Nephron (organoid): Measurements from ENCODE around the gene AANAT.

Experiments used
- H3K27ac Mint-ChIP-seq, 3 experiments: 2 replicates each; pipeline ENCODE4 v1.8.0; 2020; ENCODE audit warnings: mixed read lengths in 3 of 3, mild to moderate bottlenecking in 2 of 3, moderate library complexity in 1 of 3
- H3K27me3 Mint-ChIP-seq: 2 replicates; pipeline ENCODE4 v1.8.0; 2021; ENCODE audit warnings: low read depth, mild to moderate bottlenecking, moderate library complexity, mixed read lengths
- H3K36me3 Mint-ChIP-seq: 2 replicates; pipeline ENCODE4 v1.8.0; 2020; ENCODE audit warnings: low read depth, mixed read lengths
- H3K4me1 Mint-ChIP-seq: 2 replicates; pipeline ENCODE4 v1.8.0; 2020; ENCODE audit warnings: mixed read lengths
- H3K4me3 Mint-ChIP-seq, 3 experiments: 2 replicates each; pipeline ENCODE4 v1.8.0; 2020; ENCODE audit warnings: mild to moderate bottlenecking in 3 of 3, mixed read lengths in 3 of 3, moderate library complexity in 2 of 3
- H3K9me3 Mint-ChIP-seq: 2 replicates; pipeline ENCODE4 v1.8.0; 2020; ENCODE audit warnings: mixed read lengths
- TF ChIP-seq, protein P1 (sequence below), 3 experiments: fragments of 200-600 bp; sonication (generic); IDR thresholded peaks; one replicate each; pipeline ENCODE4 v1.5.0; 2021; ENCODE audit warnings: antibody characterized with exemption in 3 of 3; ENCODE audit not compliant: unreplicated experiment in 3 of 3

Gene AANAT

GRCh38 chr17:76432712-76433336 is 34.6 kb upstream of the AANAT start:
- TF ChIP-seq, protein P1, sequence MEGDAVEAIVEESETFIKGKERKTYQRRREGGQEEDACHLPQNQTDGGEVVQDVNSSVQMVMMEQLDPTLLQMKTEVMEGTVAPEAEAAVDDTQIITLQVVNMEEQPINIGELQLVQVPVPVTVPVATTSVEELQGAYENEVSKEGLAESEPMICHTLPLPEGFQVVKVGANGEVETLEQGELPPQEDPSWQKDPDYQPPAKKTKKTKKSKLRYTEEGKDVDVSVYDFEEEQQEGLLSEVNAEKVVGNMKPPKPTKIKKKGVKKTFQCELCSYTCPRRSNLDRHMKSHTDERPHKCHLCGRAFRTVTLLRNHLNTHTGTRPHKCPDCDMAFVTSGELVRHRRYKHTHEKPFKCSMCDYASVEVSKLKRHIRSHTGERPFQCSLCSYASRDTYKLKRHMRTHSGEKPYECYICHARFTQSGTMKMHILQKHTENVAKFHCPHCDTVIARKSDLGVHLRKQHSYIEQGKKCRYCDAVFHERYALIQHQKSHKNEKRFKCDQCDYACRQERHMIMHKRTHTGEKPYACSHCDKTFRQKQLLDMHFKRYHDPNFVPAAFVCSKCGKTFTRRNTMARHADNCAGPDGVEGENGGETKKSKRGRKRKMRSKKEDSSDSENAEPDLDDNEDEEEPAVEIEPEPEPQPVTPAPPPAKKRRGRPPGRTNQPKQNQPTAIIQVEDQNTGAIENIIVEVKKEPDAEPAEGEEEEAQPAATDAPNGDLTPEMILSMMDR (IDR thresholded peaks at IDR 0.05; ENCODE audit: unreplicated experiment in 3 of 3): peak; percentile 26 to 36 (median 34)
- Mint-ChIP-seq H3K27me3 (no peaks in the 10 kb centered on the region), H3K9me3 (no peaks in the 10 kb centered on the region), H3K4me1 (peaks cover 19% of the 10 kb centered on the region), H3K36me3 (peaks cover 11% of the 10 kb centered on the region), H3K27ac (no peak overlapping the region), H3K4me3 (no peak overlapping the region)

DNA sequence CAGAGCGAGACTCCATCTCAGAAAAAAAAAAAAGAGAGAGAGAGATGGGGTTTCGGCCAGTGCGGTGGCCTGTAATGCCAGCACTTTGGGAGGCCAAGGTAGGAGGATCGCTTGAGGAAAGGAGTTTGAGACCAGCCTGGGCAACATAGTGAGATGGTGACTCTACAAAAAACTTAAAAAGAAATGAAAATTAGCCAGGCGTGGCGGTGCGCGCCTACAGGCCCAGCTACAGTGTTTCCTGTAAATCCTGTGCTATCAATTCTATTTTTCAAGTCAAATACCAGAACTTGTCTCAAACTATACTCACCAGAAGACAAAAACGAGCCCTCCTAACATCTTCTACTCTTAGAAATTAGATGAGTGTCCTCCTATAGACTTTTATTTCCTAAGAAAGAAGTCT is 33.7 kb upstream of the AANAT start:
- no peaks in the 10 kb centered on the region for H3K9me3 Mint-ChIP-seq
- H3K4me1 Mint-ChIP-seq: peaks cover 11% of the 10 kb centered on the region

DNA sequence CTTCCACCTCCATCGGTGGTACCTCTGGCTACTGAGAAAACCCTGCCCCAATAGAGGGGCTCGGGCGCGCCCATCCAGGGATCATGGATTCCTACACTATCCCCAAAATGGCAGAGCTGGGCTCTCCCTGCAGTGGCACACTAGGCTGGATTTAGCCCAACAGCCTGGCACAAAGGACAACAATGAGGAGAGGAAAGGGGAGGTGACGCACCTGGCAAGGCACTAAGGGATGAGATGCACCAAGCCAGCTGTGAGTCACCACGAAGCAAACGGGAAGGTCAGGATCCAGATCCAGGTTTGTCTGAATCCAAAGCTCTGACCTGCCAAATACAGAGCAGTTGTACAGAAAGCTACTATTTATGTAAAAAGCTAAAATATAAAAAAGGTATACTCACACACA is 32.5 kb upstream of the AANAT start:
- TF ChIP-seq, protein P1 (IDR thresholded peaks at IDR 0.05; ENCODE audit: unreplicated experiment in 3 of 3): no peak
- H3K4me1 Mint-ChIP-seq: peaks cover 11% of the 10 kb centered on the region
- H3K27ac Mint-ChIP-seq: no peak overlapping the region
- no peak overlapping the region for H3K4me3 Mint-ChIP-seq
- no peaks in the 10 kb centered on the region for H3K9me3 Mint-ChIP-seq
- H3K27me3 Mint-ChIP-seq: no peaks in the 10 kb centered on the region
- peaks cover 11% of the 10 kb centered on the region for H3K36me3 Mint-ChIP-seq

More for the DNA sequence above, 33.7 kb upstream of the AANAT start:
- H3K27me3 Mint-ChIP-seq: no peaks in the 10 kb centered on the region
- TF ChIP-seq, protein P1 (IDR thresholded peaks at IDR 0.05; ENCODE audit: unreplicated experiment in 3 of 3): no peak
- H3K4me3 Mint-ChIP-seq: no peak overlapping the region
- no peak overlapping the region for H3K27ac Mint-ChIP-seq
- H3K36me3 Mint-ChIP-seq: peaks cover 11% of the 10 kb centered on the region

DNA sequence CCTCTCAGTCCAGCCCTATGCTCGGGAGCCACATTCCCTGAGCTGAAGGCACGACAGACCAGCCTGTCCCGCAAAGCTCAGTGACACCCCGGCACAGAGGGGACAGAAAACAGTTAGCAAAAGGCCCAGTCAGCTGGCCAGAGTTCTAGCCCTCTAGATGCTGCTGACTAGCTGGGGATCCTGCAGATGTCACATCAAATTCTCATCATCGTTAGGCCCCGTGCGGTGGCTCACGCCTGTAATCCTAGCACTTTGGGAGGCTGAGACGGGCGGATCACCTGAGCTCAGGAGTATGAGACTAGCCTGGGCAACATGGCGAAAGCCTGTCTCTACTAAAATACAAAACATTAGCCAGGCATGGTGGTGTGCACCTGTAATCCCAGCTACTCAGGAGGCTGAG is 31.7 kb upstream of the AANAT start:
- Mint-ChIP-seq H3K9me3 (no peaks in the 10 kb centered on the region), H3K27ac (no peak overlapping the region), H3K4me1 (peaks cover 11% of the 10 kb centered on the region), H3K4me3 (no peak overlapping the region), H3K36me3 (peaks cover 11% of the 10 kb centered on the region), H3K27me3 (no peaks in the 10 kb centered on the region)
- TF ChIP-seq, protein P1 (IDR thresholded peaks at IDR 0.05; ENCODE audit: unreplicated experiment in 3 of 3): no peak

DNA sequence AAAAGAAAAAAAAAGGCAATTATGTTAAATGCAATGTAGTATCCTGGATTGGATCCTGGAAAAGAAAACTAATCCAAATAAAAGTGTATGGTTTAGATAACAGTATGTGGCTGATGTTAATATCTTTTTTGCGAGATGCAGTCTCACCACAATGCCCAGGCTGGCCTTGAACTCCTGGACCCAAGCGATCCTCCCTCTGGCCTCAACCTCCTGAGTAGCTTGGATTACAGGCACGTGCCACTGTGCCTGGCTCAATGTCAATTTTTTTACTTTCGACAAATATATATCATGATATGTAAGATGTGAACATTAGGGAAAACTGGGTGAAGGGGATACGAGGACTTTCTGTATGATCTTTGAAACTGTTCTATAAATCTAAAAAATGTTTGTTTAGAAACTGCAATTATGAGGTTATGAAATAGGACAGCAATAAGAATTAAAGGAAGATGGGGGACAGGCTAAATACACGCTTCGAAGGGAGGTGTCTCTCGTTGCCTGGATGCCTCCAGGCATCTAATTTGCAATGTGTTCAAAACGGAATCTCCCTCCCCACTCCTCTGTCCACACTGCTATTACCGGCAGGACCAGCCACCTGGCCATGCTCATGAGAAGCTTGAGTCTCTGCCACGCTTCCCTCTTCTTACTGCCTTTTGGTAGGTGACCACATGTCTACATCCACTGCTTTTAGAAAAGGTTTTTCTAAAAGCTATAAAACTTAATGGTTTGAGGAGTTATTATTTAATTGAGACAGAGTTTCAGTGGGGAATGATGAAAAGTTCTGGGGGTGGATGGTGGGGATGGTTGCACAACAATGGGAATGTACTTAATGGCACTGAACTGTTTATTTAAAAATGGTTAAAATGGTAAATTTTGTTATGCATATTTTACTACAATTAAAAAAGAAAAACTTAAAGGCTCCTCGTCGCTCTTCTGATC is 29.7 kb upstream of the AANAT start:
- no peaks in the 10 kb centered on the region for H3K4me1 Mint-ChIP-seq
- TF ChIP-seq, protein P1 (IDR thresholded peaks at IDR 0.05; ENCODE audit: unreplicated experiment in 3 of 3): no peak

More for the DNA sequence above, 29.7 kb upstream of the AANAT start:
- Mint-ChIP-seq H3K27ac (no peak overlapping the region), H3K9me3 (no peaks in the 10 kb centered on the region), H3K27me3 (no peaks in the 10 kb centered on the region), H3K4me3 (no peak overlapping the region), H3K36me3 (peaks cover 15% of the 10 kb centered on the region)
